Activated CD4-positive, alpha-beta T cell treated with anti-CD3 and anti-CD28 coated beads, Interleukin-2, amount 50 U/mL, for 24 hours (primary cell): ENCODE data around the gene CSRP2.

ENCODE experiments used
- DNase-seq, 2 donors: peaks; one replicate each; pipeline ENCODE4 v3.0.0-alpha.2; 2020; ENCODE audit warnings: low read depth in 1 of 2, low spot score in 1 of 2

CSRP2 gene

GRCh38 chr12:76895796-76896195 lies 17.0 kb upstream of the CSRP2 start:
- DNase-seq = no peak

- DNase-seq = no peak
These were observed 12.8 kb upstream of the CSRP2 start for GRCh38 chr12:76891609-76892008.

- DNase-seq = peak in 1 of 2 donors; percentile 30
These were observed 11.6 kb upstream of the CSRP2 start for GRCh38 chr12:76890151-76891143.

GRCh38 chr12:76888775-76889174 lies 10.0 kb upstream of the CSRP2 start:
- no peak for DNase-seq

GRCh38 chr12:76883811-76884210 lies 5.0 kb upstream of the CSRP2 start:
- DNase-seq = no peak

- DNase-seq = no peak
These were observed 4.3 kb upstream of the CSRP2 start for GRCh38 chr12:76883151-76883550.

- no peak for DNase-seq
These were observed 3.5 kb upstream of the CSRP2 start for GRCh38 chr12:76882367-76882766.

GRCh38 chr12:76881142-76881541 lies 2.3 kb upstream of the CSRP2 start:
- DNase-seq = no peak

- no peak for DNase-seq
These were observed 1.8 kb upstream of the CSRP2 start for GRCh38 chr12:76880519-76881023.

GRCh38 chr12:76879710-76880518 lies 1.1 kb upstream of the CSRP2 start:
- DNase-seq = no peak

GRCh38 chr12:76878099-76878898 lies 520 bp downstream of the CSRP2 start:
- no peak for DNase-seq

- no peak for DNase-seq
These were observed 2.1 kb downstream of the CSRP2 start for GRCh38 chr12:76876696-76877229.

GRCh38 chr12:76874491-76875190 lies 4.2 kb downstream of the CSRP2 start:
- no peak for DNase-seq

- DNase-seq = no peak
These were observed 4.8 kb downstream of the CSRP2 start for GRCh38 chr12:76874027-76874426.

- DNase-seq = no peak
These were observed 6.4 kb downstream of the CSRP2 start for GRCh38 chr12:76872415-76872814.

GRCh38 chr12:76871742-76872141 lies 7.1 kb downstream of the CSRP2 start:
- DNase-seq = no peak

- DNase-seq = no peak
These were observed 7.7 kb downstream of the CSRP2 start for GRCh38 chr12:76871082-76871481.

- no peak for DNase-seq
These were observed 12.1 kb downstream of the CSRP2 start for GRCh38 chr12:76866726-76867125.

GRCh38 chr12:76866151-76866567 lies 12.7 kb downstream of the CSRP2 start:
- no peak for DNase-seq

- no peak for DNase-seq
These were observed 13.9 kb downstream of the CSRP2 start for GRCh38 chr12:76864791-76865400.
